Kidney (tissue), 14 donors: ENCODE data around the gene SVIL. TPM values are rescaled to one million over a fixed set of nuclear protein-coding genes. Genes with fewer than 3 reads are reported as not detected.
"Not testable (repeated sequence)": the region's sequence is repeated elsewhere in the genome, so short reads cannot be mapped to it uniquely, and the experiment has no call there.

Source experiments
- DNase-seq, 5 donors: peaks; one replicate each; pipeline ENCODE4 v3.0.0-alpha.2; 2013 to 2020
- FAIRE-seq: peaks from 2 replicates; lab custom pipeline; 2012; peaks lifted over from hg19 to GRCh38; lab: Jason Lieb, UNC
- H3K27ac ChIP-seq, 2 donors: one replicate each; pipeline ENCODE4 v1.7.0; 2013; ENCODE audit warnings: low read depth in 2 of 2, low read length in 2 of 2, inconsistent platforms in 1 of 2
- H3K27me3 ChIP-seq: one replicate; pipeline ENCODE4 v1.7.1; 2013; ENCODE audit warnings: low read length, inconsistent platforms; ENCODE audit not compliant: control insufficient read depth, insufficient read depth
- H3K36me3 ChIP-seq, 3 donors: one replicate each; pipeline versions ENCODE4 v1.7.0 to v1.7.1; 2013; ENCODE audit warnings: low read length in 3 of 3, control low read depth in 1 of 3, inconsistent platforms in 1 of 3; ENCODE audit not compliant: insufficient read depth in 3 of 3, control insufficient read depth in 2 of 3
- H3K4me1 ChIP-seq, 3 donors: one replicate each; pipeline versions ENCODE4 v1.7.0 to v1.7.1; 2013; ENCODE audit warnings: low read length in 3 of 3, inconsistent platforms in 1 of 3, low read depth in 1 of 3; ENCODE audit not compliant: control insufficient read depth in 2 of 3, insufficient read depth in 2 of 3
- H3K4me3 ChIP-seq, 3 donors: one replicate each; pipeline versions ENCODE4 v1.7.0 to v1.8.1; 2013; ENCODE audit warnings: low read length in 3 of 3, control low read depth in 1 of 3, inconsistent platforms in 1 of 3
- H3K9ac ChIP-seq, 3 donors: one replicate each; pipeline versions ENCODE4 v1.7.0 to v1.7.1; 2013; ENCODE audit warnings: low read length in 3 of 3, control low read depth in 1 of 3, inconsistent platforms in 1 of 3
- H3K9me3 ChIP-seq, 3 donors: one replicate each; pipeline versions ENCODE4 v1.7.0 to v1.7.1; 2013; ENCODE audit warnings: low read length in 3 of 3, control low read depth in 1 of 3, inconsistent platforms in 1 of 3; ENCODE audit not compliant: control insufficient read depth in 2 of 3, insufficient read depth in 1 of 3
- intact Hi-C: fragments of 100-400 bp; cut with DNase I; formaldehyde crosslinking; loops from one replicate; pipeline ENCODE4 v1.11.1; 2022
- polyA plus RNA-seq: library from polyadenylated mRNA; stranded (reverse); fragments of 350-450 nt; fragmentation: Illumina TruSeq; extraction: RNeasy Lipid Tissue Mini Kit (QIAGEN cat#74804); gene quantifications from one replicate; pipeline ENCODE4 v1.2.3, GENCODE V29; 2014; ENCODE audit warnings: low read depth, low replicate concordance; ENCODE audit not compliant: insufficient read depth
- total RNA-seq: library from RNA; stranded (reverse); fragmentation: NEBNext Ultra II Directional; extraction: Animal tissue kit (Norgen Biotek cat#: 25700); gene quantifications from one replicate; pipeline ENCODE4 v1.2.1, GENCODE V29; 2021
- TF ChIP-seq, protein P1 (sequence below): IDR thresholded peaks from 3 replicates; pipeline ENCODE4 v1.5.1; 2012; ENCODE audit warnings: mild to moderate bottlenecking, moderate library complexity, borderline replicate concordance; ENCODE audit not compliant: insufficient read depth; ENCODE audit errors: extremely low read depth
- donor health status: control.
- donor health status: control.
- donor health status: control.
- donor health status: control.
- donor health status: control.
- donor health status: DM: yes; HTN: yes; CAD: no.
- donor health status: Normal renal cell carcinoma (clear cell type).

SVIL gene
- total and polyA plus RNA-seq, 2 donors from 2014 or later = 7.4 to 94.4 TPM

DNA sequence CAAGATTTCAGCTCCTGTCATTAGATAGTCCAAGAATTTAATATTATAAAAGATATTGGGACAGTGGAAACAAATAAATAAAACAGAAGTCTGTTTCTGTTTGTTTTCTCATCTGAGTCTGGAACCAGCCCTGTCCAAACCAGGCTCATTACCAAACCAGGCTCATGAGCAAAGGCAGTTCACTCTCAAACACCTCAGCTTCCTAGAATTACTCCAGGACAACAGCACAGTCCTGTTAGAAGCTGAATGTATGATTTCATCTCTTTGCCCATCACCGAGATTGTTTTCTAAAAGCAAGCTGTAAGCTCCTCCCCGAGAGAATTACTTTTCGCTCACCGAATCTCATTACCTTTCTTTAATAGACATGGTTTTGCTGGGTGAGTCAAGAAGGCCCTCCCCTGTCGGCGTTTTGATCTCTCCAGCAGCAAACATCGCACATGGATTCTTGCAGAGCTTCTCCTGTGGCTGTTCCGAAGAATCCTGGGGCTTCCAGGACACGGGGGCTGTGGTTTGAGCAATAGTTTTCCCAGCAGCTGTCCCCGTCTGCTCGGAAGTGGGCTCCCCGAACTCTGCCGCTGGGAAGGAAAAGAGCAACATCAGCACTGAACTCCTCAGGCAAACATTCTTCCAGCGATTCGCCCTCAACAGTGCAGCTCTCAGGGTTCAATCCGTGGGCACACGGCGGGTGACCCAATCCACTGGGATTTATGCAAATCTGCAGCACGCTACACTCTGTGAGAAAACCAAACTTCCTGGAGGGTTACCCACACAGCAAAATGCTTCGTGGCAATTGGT lies 112.5 kb downstream of the SVIL start:
- TF ChIP-seq, protein P1, sequence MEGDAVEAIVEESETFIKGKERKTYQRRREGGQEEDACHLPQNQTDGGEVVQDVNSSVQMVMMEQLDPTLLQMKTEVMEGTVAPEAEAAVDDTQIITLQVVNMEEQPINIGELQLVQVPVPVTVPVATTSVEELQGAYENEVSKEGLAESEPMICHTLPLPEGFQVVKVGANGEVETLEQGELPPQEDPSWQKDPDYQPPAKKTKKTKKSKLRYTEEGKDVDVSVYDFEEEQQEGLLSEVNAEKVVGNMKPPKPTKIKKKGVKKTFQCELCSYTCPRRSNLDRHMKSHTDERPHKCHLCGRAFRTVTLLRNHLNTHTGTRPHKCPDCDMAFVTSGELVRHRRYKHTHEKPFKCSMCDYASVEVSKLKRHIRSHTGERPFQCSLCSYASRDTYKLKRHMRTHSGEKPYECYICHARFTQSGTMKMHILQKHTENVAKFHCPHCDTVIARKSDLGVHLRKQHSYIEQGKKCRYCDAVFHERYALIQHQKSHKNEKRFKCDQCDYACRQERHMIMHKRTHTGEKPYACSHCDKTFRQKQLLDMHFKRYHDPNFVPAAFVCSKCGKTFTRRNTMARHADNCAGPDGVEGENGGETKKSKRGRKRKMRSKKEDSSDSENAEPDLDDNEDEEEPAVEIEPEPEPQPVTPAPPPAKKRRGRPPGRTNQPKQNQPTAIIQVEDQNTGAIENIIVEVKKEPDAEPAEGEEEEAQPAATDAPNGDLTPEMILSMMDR = no peak
- intact Hi-C loops = no loop called here
- H3K9me3 ChIP-seq = no peaks in the 10 kb centered on the region
- no peaks in the 10 kb centered on the region for H3K27me3 ChIP-seq
- peak overlapping the region in 2 of 3 donors; percentile 36 to 68 for H3K9ac ChIP-seq
- H3K27ac ChIP-seq = peak overlapping the region; percentile 54 to 73
- peaks cover 6 to 20% (median 9%) of the 10 kb centered on the region in 3 donors for H3K4me1 ChIP-seq
- FAIRE-seq (no peak), DNase-seq (peak in 4 of 5 donors; percentile 52 to 84 (median 71))
- H3K4me3 ChIP-seq = peak overlapping the region; percentile 41 to 53 (median 41)
- peaks cover 0 to 5% (median 4%) of the 10 kb centered on the region in 3 donors for H3K36me3 ChIP-seq

DNA sequence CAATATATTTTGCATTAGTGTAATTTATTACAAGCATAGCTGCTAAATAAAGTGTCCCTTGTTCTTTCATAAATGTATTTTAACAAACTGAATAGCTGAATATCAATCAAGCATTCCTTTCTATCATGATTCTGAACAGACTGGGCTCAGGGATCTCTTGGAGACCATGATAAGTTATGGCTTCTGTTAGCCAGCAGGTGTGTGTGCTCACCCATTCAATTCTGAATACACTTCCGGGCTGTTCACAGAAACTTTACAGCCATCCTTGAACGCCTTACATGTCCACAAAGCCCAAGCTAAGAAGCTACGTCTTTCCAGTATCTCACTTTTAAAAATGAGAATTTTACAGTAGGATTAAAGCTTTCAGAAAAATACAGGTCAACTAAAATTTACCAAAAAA lies 115.1 kb downstream of the SVIL start:
- Histone ChIP-seq H3K36me3 (peaks cover 0 to 5% (median 4%) of the 10 kb centered on the region in 3 donors), H3K9ac (no peak overlapping the region), H3K27me3 (no peaks in the 10 kb centered on the region), H3K4me1 (peaks cover 6 to 20% (median 9%) of the 10 kb centered on the region in 3 donors), H3K27ac (no peak overlapping the region), H3K4me3 (no peak overlapping the region), H3K9me3 (no peaks in the 10 kb centered on the region)
- TF ChIP-seq, protein P1 = no peak
- no peak for FAIRE-seq
- no peak for DNase-seq
- intact Hi-C loops = no loop called here

DNA sequence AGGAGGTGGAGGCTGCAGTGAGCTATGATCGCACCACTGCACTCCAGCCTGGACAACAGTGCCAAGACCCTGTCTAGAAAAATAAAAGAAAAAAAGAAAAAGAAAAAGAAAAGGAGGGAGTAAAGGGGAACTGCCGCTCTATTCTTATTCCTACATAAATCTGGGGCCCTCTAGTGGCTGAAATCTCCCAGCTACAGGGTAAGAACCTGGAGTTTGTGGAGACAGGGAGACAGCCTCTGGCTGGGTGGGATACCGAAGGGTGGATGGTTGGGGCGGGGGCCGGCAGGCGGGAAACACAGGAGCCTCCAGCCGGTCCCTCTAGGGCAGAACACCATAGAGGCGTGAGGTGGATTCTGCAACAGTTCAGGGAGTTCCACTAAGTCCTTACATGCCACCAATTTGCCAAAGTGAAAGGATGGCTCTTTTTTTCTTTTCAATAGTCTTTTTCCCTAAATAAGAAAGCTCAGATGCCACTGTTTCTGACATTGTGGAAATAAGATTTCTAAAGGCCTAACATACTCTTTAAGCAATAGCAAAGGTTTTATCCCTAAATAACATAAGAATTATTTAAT lies 117.3 kb downstream of the SVIL start:
- Histone ChIP-seq H3K27me3 (no peaks in the 10 kb centered on the region), H3K4me3 (no peak overlapping the region), H3K9ac (no peak overlapping the region), H3K27ac (no peak overlapping the region), H3K4me1 (peaks cover under 1 to 11% (median 9%) of the 10 kb centered on the region in 3 donors), H3K36me3 (no peaks in the 10 kb centered on the region), H3K9me3 (no peaks in the 10 kb centered on the region)
- peak in 2 of 5 donors; percentile 40 to 55 for DNase-seq
- TF ChIP-seq, protein P1 = peak; percentile 39
- FAIRE-seq = no peak
- intact Hi-C loops = no loop called here

DNA sequence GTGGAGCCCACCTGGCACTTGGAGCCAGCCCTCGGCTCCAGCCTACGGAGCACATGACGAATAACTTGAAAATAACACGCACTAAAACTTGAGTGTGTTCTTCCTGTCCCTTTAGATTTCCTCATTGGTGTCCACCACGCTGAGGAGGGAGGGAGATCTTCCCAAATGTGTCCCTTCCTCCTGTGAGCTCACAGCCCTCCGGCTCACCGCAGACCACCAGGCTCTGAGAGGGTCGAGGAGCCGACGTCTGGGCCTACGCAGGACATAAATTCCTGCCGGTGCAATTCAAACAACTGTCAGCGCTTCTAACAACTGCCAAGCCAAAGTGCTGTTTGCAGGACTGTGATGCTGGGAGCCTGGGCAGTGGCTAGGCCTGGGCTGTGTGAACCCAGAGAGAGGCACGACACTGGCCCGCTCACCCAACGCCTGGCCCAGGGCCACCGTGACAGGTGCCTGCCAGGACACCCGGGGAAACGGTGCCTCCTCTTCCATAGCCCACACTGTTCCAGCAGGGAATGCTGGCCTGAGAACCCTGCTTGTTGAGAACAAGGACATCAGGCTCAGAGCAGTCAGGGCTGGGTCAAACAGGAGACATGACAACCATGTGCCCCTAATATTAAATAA lies 118.3 kb downstream of the SVIL start:
- intact Hi-C loops, DNase-seq, H3K4me1 ChIP-seq, H3K4me3 ChIP-seq, H3K27me3 ChIP-seq, H3K36me3 ChIP-seq, FAIRE-seq, H3K9me3 ChIP-seq, H3K27ac ChIP-seq, H3K9ac ChIP-seq: not testable (repeated sequence)

DNA sequence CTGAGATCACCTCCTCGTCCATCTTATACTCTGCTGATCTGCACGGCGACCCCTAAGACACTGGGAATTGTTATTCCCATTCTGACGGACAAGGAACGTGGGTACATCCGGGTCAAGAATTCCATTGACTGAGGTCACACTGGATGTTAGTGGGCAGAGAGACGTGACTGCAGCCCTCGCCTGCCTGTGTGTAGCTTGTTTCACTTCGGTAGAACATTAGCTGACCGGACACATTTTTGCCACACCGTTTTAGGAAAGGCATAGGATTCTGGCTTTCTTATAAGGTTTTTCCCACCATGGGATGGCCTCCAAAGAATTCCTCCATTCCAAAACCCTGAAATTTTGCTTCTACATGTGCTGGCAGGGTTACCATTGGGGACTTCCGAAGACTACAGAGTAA lies 118.9 kb downstream of the SVIL start:
- FAIRE-seq, intact Hi-C loops: not testable (repeated sequence)

More for the DNA sequence above, 118.9 kb downstream of the SVIL start:
- H3K27me3 ChIP-seq, H3K4me3 ChIP-seq, DNase-seq, H3K9ac ChIP-seq, H3K4me1 ChIP-seq, H3K36me3 ChIP-seq, H3K27ac ChIP-seq, H3K9me3 ChIP-seq: not testable (repeated sequence)
